GM12878 (cell line): ENCODE measurements around the gene SYNJ2. TPM values are rescaled to one million over a fixed set of nuclear protein-coding genes. Genes with fewer than 3 reads are reported as not detected.

Source experiments
- ATAC-seq: fragments of 200-7000 bp; cut with Tn5 transposase; 3 replicates; pipeline ENCODE4 v1.9.1; 2020; ENCODE audit warnings: mild to moderate bottlenecking, moderate library complexity
- BruUV-seq: library from RNA; stranded (reverse); fragments of 400-500 nt; replicated peaks from 2 replicates; lab custom pipeline; 2021; lab: Mats Ljungman, UMichigan
- CTCF ChIA-PET: fragments of 300-600 bp; sonication (Branson Sonifier 250); formaldehyde crosslinking; extraction: SDS; loops from one replicate; lab custom pipeline; 2021; ENCODE audit warnings: inconsistent platforms; lab: Yijun Ruan, JAX
- POLR2A ChIA-PET: fragments of 350-600 bp; formaldehyde crosslinking; extraction: SDS; loops from one replicate; lab custom pipeline; 2021; ENCODE audit warnings: inconsistent platforms; lab: Charles Lee
- RAD21 ChIA-PET: fragments of 300-600 bp; sonication (Branson Sonifier 250); formaldehyde crosslinking; loops from one replicate; lab custom pipeline; 2023; ENCODE audit warnings: antibody characterized with exemption; ENCODE audit not compliant: unreplicated experiment; lab: Charles Lee
- SMC1A ChIA-PET: fragments of 300-600 bp; sonication (Branson Sonifier 250); formaldehyde crosslinking; loops from one replicate; lab custom pipeline; 2023; ENCODE audit not compliant: unreplicated experiment, uncharacterized antibody; lab: Charles Lee
- DNase-seq: peaks from one replicate; pipeline ENCODE4 v3.0.0-alpha.2; 2011; ENCODE audit warnings: low read depth, low spot score
- FAIRE-seq: peaks from 3 replicates; lab custom pipeline; 2011; peaks lifted over from hg19 to GRCh38; lab: Jason Lieb, UNC
- H2AFZ ChIP-seq: 2 replicates; pipeline ENCODE4 v1.6.0; 2011; ENCODE audit warnings: low read depth, low read length, control low read depth; ENCODE audit not compliant: control insufficient read depth
- H3K27ac ChIP-seq: 2 replicates; pipeline ENCODE4 v1.5.1; 2011; ENCODE audit warnings: control low read depth; ENCODE audit not compliant: control insufficient read depth, insufficient read depth
- H3K27me3 ChIP-seq, 2 experiments: replicated peaks in 1 of 2; 2 replicates each; pipeline versions ENCODE4 v1.6.0 to v1.6.1; 2011; ENCODE audit warnings: low read length in 1 of 2; ENCODE audit not compliant: control insufficient read depth in 2 of 2, insufficient read depth in 2 of 2
- H3K36me3 ChIP-seq, 2 experiments: 2 replicates each; pipeline ENCODE4 v1.5.1; 2011; ENCODE audit warnings: low read length in 1 of 2; ENCODE audit not compliant: control insufficient read depth in 2 of 2, insufficient read depth in 2 of 2
- H3K4me1 ChIP-seq: 2 replicates; pipeline ENCODE4 v1.6.1; 2011; ENCODE audit warnings: mild to moderate bottlenecking, low read length, moderate library complexity, mixed read lengths; ENCODE audit not compliant: control insufficient read depth, insufficient read depth
- H3K4me2 ChIP-seq: 2 replicates; pipeline ENCODE4 v1.6.0; 2011; ENCODE audit warnings: control low read depth; ENCODE audit not compliant: control insufficient read depth, insufficient read depth
- H3K4me3 ChIP-seq: fragments of 200-600 bp; sonication (generic); 2 replicates; pipeline ENCODE4 v1.5.1; 2016
- H3K79me2 ChIP-seq: 2 replicates; pipeline ENCODE4 v1.6.0; 2011; ENCODE audit warnings: low read length; ENCODE audit not compliant: control insufficient read depth, insufficient read depth
- H3K9ac ChIP-seq: 2 replicates; pipeline ENCODE4 v1.8.0; 2011; ENCODE audit warnings: low read length, control low read depth, mixed read lengths; ENCODE audit not compliant: control insufficient read depth, insufficient read depth
- H3K9me3 ChIP-seq: replicated peaks from 3 replicates; pipeline ENCODE4 v1.5.1; 2011; ENCODE audit warnings: mild to moderate bottlenecking, low read length; ENCODE audit not compliant: control insufficient read depth, insufficient read depth
- H4K20me1 ChIP-seq: 2 replicates; pipeline ENCODE4 v1.6.0; 2011; ENCODE audit not compliant: control insufficient read depth, insufficient read depth
- BCL11A ChIP-seq: IDR thresholded peaks from 2 replicates; pipeline ENCODE4 v1.6.1; 2011; ENCODE audit warnings: low read depth, low read length
- HDAC6 ChIP-seq: fragments of 200-600 bp; sonication (generic); IDR thresholded peaks from one replicate; pipeline ENCODE4 v1.8.0; 2017; ENCODE audit warnings: antibody characterized with exemption; ENCODE audit not compliant: unreplicated experiment
- KAT2A ChIP-seq: conservative IDR thresholded peaks from 2 replicates; pipeline ENCODE4 v1.6.1; 2011; ENCODE audit warnings: low read depth, low read length; ENCODE audit not compliant: control insufficient read depth
- NBN ChIP-seq: fragments of 450-650 bp; IDR thresholded peaks from 2 replicates; pipeline ENCODE4 v1.6.1; 2016
- NR2C1 ChIP-seq: fragments of 450-650 bp; IDR thresholded peaks from 2 replicates; pipeline ENCODE4 v1.6.1; 2017; ENCODE audit warnings: antibody characterized with exemption, mild to moderate bottlenecking, moderate library complexity
- POLR2AphosphoS5 ChIP-seq: IDR thresholded peaks from 2 replicates; pipeline ENCODE4 v1.6.1; 2011; ENCODE audit warnings: mild to moderate bottlenecking, low read length, inconsistent platforms
- SUZ12 ChIP-seq: fragments of 200-600 bp; sonication (generic); IDR thresholded peaks from one replicate; pipeline ENCODE4 v1.6.1; 2018; ENCODE audit warnings: antibody characterized with exemption, mild to moderate bottlenecking; ENCODE audit not compliant: unreplicated experiment
- ZBED1 ChIP-seq: IDR thresholded peaks from 2 replicates; pipeline ENCODE4 v1.6.1; 2016; ENCODE audit warnings: borderline replicate concordance
- ZZZ3 ChIP-seq: IDR thresholded peaks from 2 replicates; pipeline ENCODE4 v1.6.1; 2011; ENCODE audit warnings: low read depth; ENCODE audit not compliant: control insufficient read depth, insufficient read length
- WGBS: methylation state at CpG from one replicate; pipeline ENCODE4 v1.1.6; 2016; ENCODE audit warnings: low lambda C conversion rate; ENCODE audit not compliant: insufficient replicate concordance, insufficient coverage; ENCODE audit errors: missing lambda C conversion rate; 5-methylcytosine and 5-hydroxymethylcytosine counted together
- in situ Hi-C: fragments of 300-500 bp; cut with MboI; formaldehyde crosslinking; loops from 9 replicates; pipeline ENCODE4 v1.14.3; 2018; ENCODE audit warnings: mixed read lengths
- intact Hi-C: fragments of 100-400 bp; cut with micrococcal nuclease; formaldehyde crosslinking; loops from one replicate; pipeline ENCODE4 v1.14.2; 2022; ENCODE audit not compliant: unreplicated experiment
- polyA plus RNA-seq, 11 experiments: library from polyadenylated mRNA; depleted of rRNA in 4 of 11; unstranded in 6 of 11; stranded (reverse) in 5 of 11; fragments of >200 nt; fragmentation: Nextera tagmentation in 4 of 11; fragmentation: Illumina TruSeq in 1 of 11; extraction: Ambion mirVana in 4 of 11; extraction: Trizol in 1 of 11; gene quantifications; 1 replicate in 1 of 11; 2 replicates in 10 of 11; pipeline versions ENCODE4 v1.2.1 to v1.2.3, GENCODE V29; 2011 to 2016; ENCODE audit warnings: inconsistent platforms in 2 of 11, missing spikeins in 2 of 11, low read depth in 1 of 11
- total RNA-seq, 4 experiments: library from RNA; depleted of rRNA in 3 of 4; stranded (reverse); fragments of >200 nt in 3 of 4; fragmentation: Illumina TruSeq in 1 of 4; extraction: Trizol in 1 of 4; gene quantifications; 2 replicates each; pipeline versions ENCODE4 v1.2.1 to v1.2.3, GENCODE V29; 2013 to 2021
- TF ChIP-seq, protein P1 (sequence below): fragments of 450-650 bp; conservative IDR thresholded peaks from 2 replicates; pipeline ENCODE4 v1.6.1; 2017; ENCODE audit warnings: mild to moderate bottlenecking, moderate library complexity

The SYNJ2 gene
- total and polyA plus RNA-seq, 10 of the 15 experiments (the other 5 are each of a cell fraction or from before 2014, with no cell fraction given), result 0.11 to 1.8 (median 0.57) TPM

GRCh38 chr6:157978021-157978783, 3.5 kb upstream of the SYNJ2 start:
- FAIRE-seq, result no peak
- WGBS, result 64% methylated on average over 16 of the region's 16 CpGs
- H2AFZ ChIP-seq, result no peak overlapping the region

More at GRCh38 chr6:157978021-157978783, 3.5 kb upstream of the SYNJ2 start:
- Histone ChIP-seq H3K27me3 (peaks cover 6 to 10% of the 10 kb centered on the region in 2 experiments; a peak in 3 of 4 replicates), H3K4me1 (peaks cover 3% of the 10 kb centered on the region; the same call in 1 of the 2 replicates), H3K9ac (no peak overlapping the region), H3K27ac (no peak overlapping the region), H3K4me2 (no peak overlapping the region), H4K20me1 (no peaks in the 10 kb centered on the region), H3K9me3 (no peaks in the 10 kb centered on the region), H3K36me3 (no peaks in the 10 kb centered on the region), H3K79me2 (peaks cover 2% of the 10 kb centered on the region; the same call in 1 of the 2 replicates), H3K4me3 (no peak overlapping the region)
- ChIA-PET CTCF (no interaction called here), POLR2A (no interaction called here), RAD21 (no interaction called here), SMC1A (no interaction called here)
- TF ChIP-seq BCL11A (no peak), POLR2AphosphoS5 (no peak), KAT2A (no peak), NBN (no peak), ZZZ3 (no peak), ZBED1 (no peak), NR2C1 (no peak), HDAC6 (no peak), SUZ12 (no peak)
- TF ChIP-seq, protein P1, sequence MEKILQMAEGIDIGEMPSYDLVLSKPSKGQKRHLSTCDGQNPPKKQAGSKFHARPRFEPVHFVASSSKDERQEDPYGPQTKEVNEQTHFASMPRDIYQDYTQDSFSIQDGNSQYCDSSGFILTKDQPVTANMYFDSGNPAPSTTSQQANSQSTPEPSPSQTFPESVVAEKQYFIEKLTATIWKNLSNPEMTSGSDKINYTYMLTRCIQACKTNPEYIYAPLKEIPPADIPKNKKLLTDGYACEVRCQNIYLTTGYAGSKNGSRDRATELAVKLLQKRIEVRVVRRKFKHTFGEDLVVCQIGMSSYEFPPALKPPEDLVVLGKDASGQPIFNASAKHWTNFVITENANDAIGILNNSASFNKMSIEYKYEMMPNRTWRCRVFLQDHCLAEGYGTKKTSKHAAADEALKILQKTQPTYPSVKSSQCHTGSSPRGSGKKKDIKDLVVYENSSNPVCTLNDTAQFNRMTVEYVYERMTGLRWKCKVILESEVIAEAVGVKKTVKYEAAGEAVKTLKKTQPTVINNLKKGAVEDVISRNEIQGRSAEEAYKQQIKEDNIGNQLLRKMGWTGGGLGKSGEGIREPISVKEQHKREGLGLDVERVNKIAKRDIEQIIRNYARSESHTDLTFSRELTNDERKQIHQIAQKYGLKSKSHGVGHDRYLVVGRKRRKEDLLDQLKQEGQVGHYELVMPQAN, result no peak
- BruUV-seq, result no TSS peak
- no peak for ATAC-seq
- in situ Hi-C loops, result no loop called here
- intact Hi-C loops, result no loop called here
- DNase-seq, result no peak
